Measurements from ENCODE around the gene B4GALT7.
A peak's percentile ranks its signal among the peaks of the same experiment; 100 is the strongest.

Gene B4GALT7

DNA sequence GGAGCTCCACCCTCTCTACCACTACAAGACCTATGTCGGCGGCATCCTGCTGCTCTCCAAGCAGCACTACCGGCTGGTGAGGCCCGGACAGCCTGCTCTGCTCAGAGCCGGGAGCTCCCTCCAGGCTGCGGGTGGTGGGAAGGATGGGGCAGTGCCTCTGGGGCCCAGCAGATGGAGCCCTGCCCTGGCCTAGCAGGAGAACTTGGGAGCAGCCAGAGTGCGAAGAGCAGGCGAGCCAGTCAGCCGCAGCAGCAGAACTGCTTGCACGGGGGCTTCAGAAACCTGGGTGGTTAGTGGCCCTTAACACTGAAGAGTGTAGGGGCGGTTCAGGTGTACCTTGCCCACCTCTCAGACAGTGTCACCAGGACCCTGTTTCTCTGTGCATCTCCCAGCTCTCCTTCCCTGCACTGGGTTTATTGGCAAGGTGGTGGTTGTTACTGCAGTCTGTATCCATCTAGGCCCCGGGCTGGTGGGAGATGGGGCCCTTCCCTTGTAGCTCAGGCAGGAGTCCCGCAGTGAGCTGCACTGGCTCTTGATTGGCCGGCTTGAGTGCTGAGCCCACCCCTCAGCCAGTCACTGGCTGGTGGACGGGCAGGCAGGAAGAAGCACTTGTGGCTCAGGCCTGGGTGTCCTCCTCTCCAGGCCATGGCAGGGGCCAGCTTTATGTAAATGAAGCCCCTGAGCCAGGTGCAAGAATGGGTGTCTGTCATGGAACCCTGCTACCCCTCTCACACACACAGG is 7.7 kb downstream of the B4GALT7 start:
- Histone ChIP-seq H3K36me3 (ENCODE audit: low read length) (no peaks in the 10 kb centered on the region), H3K4me3 (ENCODE audit: insufficient read depth, low read length, poor library complexity, severe bottlenecking) (no peak overlapping the region), H3F3A (ENCODE audit: insufficient read depth) (no peaks in the 10 kb centered on the region), H3K79me2 (ENCODE audit: insufficient read depth, low read length) (no peaks in the 10 kb centered on the region), H3K9me2 (replicated peaks; ENCODE audit: insufficient read depth, low read length) (no peaks in the 10 kb centered on the region), H3K27me3 (ENCODE audit: low read length) (no peaks in the 10 kb centered on the region), H4K20me1 (ENCODE audit: low read depth, low read length) (no peaks in the 10 kb centered on the region), H3K4me2 (ENCODE audit: low read depth, low read length, poor library complexity, severe bottlenecking) (no peak overlapping the region), H2AFZ (ENCODE audit: low read depth, low read length, severe bottlenecking) (no peak overlapping the region), H3K9me3 (ENCODE audit: insufficient read depth, low read length) (no peaks in the 10 kb centered on the region), H3K9ac (ENCODE audit: low read length) (no peak overlapping the region), H3K27ac (ENCODE audit: low read depth, low read length) (no peak overlapping the region)
- TF ChIP-seq, protein P1, sequence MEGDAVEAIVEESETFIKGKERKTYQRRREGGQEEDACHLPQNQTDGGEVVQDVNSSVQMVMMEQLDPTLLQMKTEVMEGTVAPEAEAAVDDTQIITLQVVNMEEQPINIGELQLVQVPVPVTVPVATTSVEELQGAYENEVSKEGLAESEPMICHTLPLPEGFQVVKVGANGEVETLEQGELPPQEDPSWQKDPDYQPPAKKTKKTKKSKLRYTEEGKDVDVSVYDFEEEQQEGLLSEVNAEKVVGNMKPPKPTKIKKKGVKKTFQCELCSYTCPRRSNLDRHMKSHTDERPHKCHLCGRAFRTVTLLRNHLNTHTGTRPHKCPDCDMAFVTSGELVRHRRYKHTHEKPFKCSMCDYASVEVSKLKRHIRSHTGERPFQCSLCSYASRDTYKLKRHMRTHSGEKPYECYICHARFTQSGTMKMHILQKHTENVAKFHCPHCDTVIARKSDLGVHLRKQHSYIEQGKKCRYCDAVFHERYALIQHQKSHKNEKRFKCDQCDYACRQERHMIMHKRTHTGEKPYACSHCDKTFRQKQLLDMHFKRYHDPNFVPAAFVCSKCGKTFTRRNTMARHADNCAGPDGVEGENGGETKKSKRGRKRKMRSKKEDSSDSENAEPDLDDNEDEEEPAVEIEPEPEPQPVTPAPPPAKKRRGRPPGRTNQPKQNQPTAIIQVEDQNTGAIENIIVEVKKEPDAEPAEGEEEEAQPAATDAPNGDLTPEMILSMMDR (IDR thresholded peaks at IDR 0.05; ENCODE audit: insufficient read depth, low read length, poor library complexity, severe bottlenecking): peak; percentile 55
- TF ChIP-seq EZH2phosphoT487 (conservative IDR thresholded peaks at IDR 0.05; ENCODE audit: low read length): no peak

DNA sequence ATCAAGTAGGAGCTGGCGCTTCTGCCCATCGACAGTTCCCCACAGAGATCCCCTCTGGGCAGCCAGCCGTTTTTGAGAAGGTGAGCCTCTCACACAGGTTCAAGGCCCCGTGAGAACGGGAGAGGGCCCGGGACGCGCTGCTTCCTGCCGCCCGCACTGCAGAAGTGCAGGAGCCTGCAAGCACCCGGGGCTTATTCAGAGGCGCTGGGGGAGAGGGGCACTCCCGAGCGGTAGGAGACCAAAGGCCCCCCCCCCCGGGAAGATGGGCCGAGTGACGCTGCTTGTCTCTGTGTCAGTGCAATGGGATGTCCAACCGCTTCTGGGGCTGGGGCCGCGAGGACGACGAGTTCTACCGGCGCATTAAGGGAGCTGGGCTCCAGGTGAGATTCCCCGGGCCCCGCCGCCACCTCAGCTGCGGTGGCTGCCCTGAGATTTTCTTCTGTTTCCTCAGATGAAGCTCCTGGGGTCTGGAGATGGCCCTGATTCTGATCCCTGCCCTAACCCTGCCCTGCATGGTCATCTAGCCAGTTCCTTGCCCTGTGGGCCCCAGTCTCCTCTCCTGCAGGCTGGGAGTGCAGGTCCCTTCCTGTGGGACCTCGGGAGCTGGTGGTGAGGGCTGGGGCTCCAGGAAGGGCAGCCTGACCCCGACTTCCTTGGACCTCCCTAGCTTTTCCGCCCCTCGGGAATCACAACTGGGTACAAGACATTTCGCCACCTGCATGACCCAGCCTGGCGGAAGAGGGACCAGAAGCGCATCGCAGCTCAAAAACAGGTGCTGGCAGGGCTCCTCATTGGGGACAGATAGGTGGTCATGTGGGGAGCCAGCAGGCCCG is 8.5 kb downstream of the B4GALT7 start:
- Histone ChIP-seq H3K4me2 (ENCODE audit: low read depth, low read length, poor library complexity, severe bottlenecking) (no peak overlapping the region), H3K9ac (ENCODE audit: low read length) (no peak overlapping the region), H3K9me3 (ENCODE audit: insufficient read depth, low read length) (no peaks in the 10 kb centered on the region), H3K9me2 (replicated peaks; ENCODE audit: insufficient read depth, low read length) (no peaks in the 10 kb centered on the region), H4K20me1 (ENCODE audit: low read depth, low read length) (no peaks in the 10 kb centered on the region), H3K4me3 (ENCODE audit: insufficient read depth, low read length, poor library complexity, severe bottlenecking) (no peak overlapping the region), H3K79me2 (ENCODE audit: insufficient read depth, low read length) (no peaks in the 10 kb centered on the region), H3K27ac (ENCODE audit: low read depth, low read length) (no peak overlapping the region), H2AFZ (ENCODE audit: low read depth, low read length, severe bottlenecking) (no peak overlapping the region), H3K27me3 (ENCODE audit: low read length) (no peaks in the 10 kb centered on the region), H3F3A (ENCODE audit: insufficient read depth) (no peaks in the 10 kb centered on the region), H3K36me3 (ENCODE audit: low read length) (no peaks in the 10 kb centered on the region)
- TF ChIP-seq EZH2phosphoT487 (conservative IDR thresholded peaks at IDR 0.05; ENCODE audit: low read length): no peak
- TF ChIP-seq, protein P1 (IDR thresholded peaks at IDR 0.05; ENCODE audit: insufficient read depth, low read length, poor library complexity, severe bottlenecking): no peak

DNA sequence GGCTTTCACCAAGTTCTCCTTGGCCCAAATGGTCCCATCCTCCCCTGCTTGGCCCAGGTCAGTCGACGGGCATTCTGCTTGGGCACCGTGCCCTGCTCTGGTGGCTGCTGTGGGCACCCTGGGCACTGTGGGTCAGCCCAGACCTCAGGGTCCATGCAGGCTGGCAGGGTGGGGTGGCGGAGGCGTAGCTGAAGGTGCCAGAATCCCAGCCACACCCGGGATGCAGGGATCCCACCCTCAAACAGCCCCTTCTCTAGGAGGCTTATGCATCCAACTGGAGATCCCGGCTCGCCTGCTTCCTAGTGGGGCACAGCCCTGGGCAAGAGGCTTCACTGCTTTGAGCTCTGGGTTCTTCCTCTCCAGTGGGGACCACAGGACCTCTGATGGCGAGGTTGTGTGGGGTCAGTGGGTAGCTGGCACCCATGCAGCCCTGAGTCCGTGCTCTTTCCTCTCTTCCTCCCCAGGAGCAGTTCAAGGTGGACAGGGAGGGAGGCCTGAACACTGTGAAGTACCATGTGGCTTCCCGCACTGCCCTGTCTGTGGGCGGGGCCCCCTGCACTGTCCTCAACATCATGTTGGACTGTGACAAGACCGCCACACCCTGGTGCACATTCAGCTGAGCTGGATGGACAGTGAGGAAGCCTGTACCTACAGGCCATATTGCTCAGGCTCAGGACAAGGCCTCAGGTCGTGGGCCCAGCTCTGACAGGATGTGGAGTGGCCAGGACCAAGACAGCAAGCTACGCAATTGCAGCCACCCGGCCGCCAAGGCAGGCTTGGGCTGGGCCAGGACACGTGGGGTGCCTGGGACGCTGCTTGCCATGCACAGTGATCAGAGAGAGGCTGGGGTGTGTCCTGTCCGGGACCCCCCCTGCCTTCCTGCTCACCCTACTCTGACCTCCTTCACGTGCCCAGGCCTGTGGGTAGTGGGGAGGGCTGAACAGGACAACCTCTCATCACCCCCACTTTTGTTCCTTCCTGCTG is 9.4 kb downstream of the B4GALT7 start:
- H3F3A ChIP-seq (ENCODE audit: insufficient read depth): no peaks in the 10 kb centered on the region
- H3K9me3 ChIP-seq (ENCODE audit: insufficient read depth, low read length): no peaks in the 10 kb centered on the region
- no peaks in the 10 kb centered on the region for H3K36me3 ChIP-seq (ENCODE audit: low read length)
- no peak overlapping the region for H3K4me3 ChIP-seq (ENCODE audit: insufficient read depth, low read length, poor library complexity, severe bottlenecking)
- no peaks in the 10 kb centered on the region for H4K20me1 ChIP-seq (ENCODE audit: low read depth, low read length)
- no peak for TF ChIP-seq EZH2phosphoT487 (conservative IDR thresholded peaks at IDR 0.05; ENCODE audit: low read length)
- H2AFZ ChIP-seq (ENCODE audit: low read depth, low read length, severe bottlenecking): no peak overlapping the region
- H3K9me2 ChIP-seq (replicated peaks; ENCODE audit: insufficient read depth, low read length): no peaks in the 10 kb centered on the region
- no peaks in the 10 kb centered on the region for H3K27me3 ChIP-seq (ENCODE audit: low read length)
- no peak overlapping the region for H3K4me2 ChIP-seq (ENCODE audit: low read depth, low read length, poor library complexity, severe bottlenecking)
- H3K27ac ChIP-seq (ENCODE audit: low read depth, low read length): no peak overlapping the region
- H3K9ac ChIP-seq (ENCODE audit: low read length): no peak overlapping the region
- no peaks in the 10 kb centered on the region for H3K79me2 ChIP-seq (ENCODE audit: insufficient read depth, low read length)
